GM23338 (cell line): Measurements from ENCODE around the gene CCNYL1. TPM values are rescaled to one million over a fixed set of nuclear protein-coding genes. Genes with fewer than 3 reads are reported as not detected.

ENCODE experiments used
- ATAC-seq: fragments of 200-7000 bp; cut with Tn5 transposase; 3 replicates; pipeline ENCODE4 v1.9.1; 2020
- DNase-seq: peaks from one replicate; pipeline ENCODE4 v3.0.0-alpha.2; 2015; ENCODE audit warnings: low spot score
- H2AFZ ChIP-seq: fragments of 200-600 bp; sonication (generic); 2 replicates; pipeline ENCODE4 v1.8.0; 2016; ENCODE audit warnings: antibody characterized with exemption, mild to moderate bottlenecking, moderate library complexity
- H3F3A ChIP-seq: fragments of 200-600 bp; sonication (generic); replicated peaks from 2 replicates; pipeline ENCODE4 v1.8.0; 2017; ENCODE audit warnings: antibody characterized with exemption, mixed run types, low read depth
- H3K27ac ChIP-seq: fragments of 200-600 bp; sonication (generic); 2 replicates; pipeline ENCODE4 v1.6.1; 2016; ENCODE audit warnings: low read depth
- H3K27me3 ChIP-seq: fragments of 200-600 bp; sonication (generic); 2 replicates; pipeline ENCODE4 v1.8.0; 2016; ENCODE audit warnings: mild to moderate bottlenecking, mixed run types, moderate library complexity; ENCODE audit not compliant: insufficient read depth
- H3K36me3 ChIP-seq: fragments of 200-600 bp; sonication (generic); 2 replicates; pipeline ENCODE4 v1.8.0; 2016; ENCODE audit warnings: mild to moderate bottlenecking; ENCODE audit not compliant: insufficient read depth
- H3K4me1 ChIP-seq: fragments of 200-600 bp; sonication (generic); 2 replicates; pipeline ENCODE4 v1.8.0; 2016; ENCODE audit warnings: mild to moderate bottlenecking, moderate library complexity; ENCODE audit not compliant: insufficient read depth
- H3K4me2 ChIP-seq: fragments of 200-600 bp; sonication (generic); 2 replicates; pipeline ENCODE4 v1.7.1; 2017; ENCODE audit warnings: mixed run types
- H3K4me3 ChIP-seq: fragments of 200-600 bp; sonication (generic); 2 replicates; pipeline ENCODE4 v1.6.1; 2016; ENCODE audit warnings: mixed run types
- H3K79me2 ChIP-seq: fragments of 200-600 bp; sonication (generic); replicated peaks from 2 replicates; pipeline ENCODE4 v1.8.0; 2017; ENCODE audit warnings: mild to moderate bottlenecking; ENCODE audit not compliant: insufficient read depth
- H3K9me2 ChIP-seq: fragments of 200-600 bp; sonication (generic); 2 replicates; pipeline ENCODE4 v1.8.0; 2017; ENCODE audit not compliant: insufficient read depth
- H4K20me1 ChIP-seq: fragments of 200-600 bp; sonication (generic); replicated peaks from 2 replicates; pipeline ENCODE4 v1.8.0; 2017; ENCODE audit warnings: mild to moderate bottlenecking; ENCODE audit not compliant: insufficient read depth
- H3K27ac Mint-ChIP-seq: 2 replicates; pipeline ENCODE4 v1.8.0; 2020; ENCODE audit warnings: inconsistent platforms, mild to moderate bottlenecking, moderate library complexity, mixed read lengths
- H3K27me3 Mint-ChIP-seq: 3 replicates; pipeline ENCODE4 v1.8.0; 2022; ENCODE audit warnings: low read depth, mild to moderate bottlenecking, moderate library complexity, mixed read lengths, inconsistent platforms; ENCODE audit not compliant: insufficient read depth, poor library complexity
- H3K36me3 Mint-ChIP-seq: 3 replicates; pipeline ENCODE4 v1.8.0; 2021; ENCODE audit warnings: low read depth, mild to moderate bottlenecking, inconsistent platforms, moderate library complexity, mixed read lengths
- H3K4me1 Mint-ChIP-seq: 3 replicates; pipeline ENCODE4 v1.8.0; 2020; ENCODE audit warnings: mild to moderate bottlenecking, inconsistent platforms, mixed read lengths
- H3K4me3 Mint-ChIP-seq: 3 replicates; pipeline ENCODE4 v1.8.0; 2021; ENCODE audit warnings: moderate library complexity, mild to moderate bottlenecking, inconsistent platforms, mixed read lengths
- H3K9me3 Mint-ChIP-seq: 3 replicates; pipeline ENCODE4 v1.8.0; 2020; ENCODE audit warnings: moderate library complexity, mild to moderate bottlenecking, inconsistent platforms, mixed read lengths
- CREB1 ChIP-seq: fragments of 250-450 bp; sonication (Bioruptor Pico); IDR thresholded peaks from 2 replicates; pipeline ENCODE4 v1.5.0; 2020; ENCODE audit warnings: low read depth, mild to moderate bottlenecking, moderate library complexity
- EZH2 ChIP-seq: fragments of 200-600 bp; sonication (generic); IDR thresholded peaks from one replicate; pipeline ENCODE4 v1.8.0; 2017; ENCODE audit warnings: antibody characterized with exemption, mild to moderate bottlenecking, low read depth; ENCODE audit not compliant: unreplicated experiment
- EZH2phosphoT487 ChIP-seq: fragments of 200-600 bp; sonication (generic); IDR thresholded peaks from one replicate; pipeline ENCODE4 v1.8.1; 2018; ENCODE audit warnings: antibody characterized with exemption; ENCODE audit not compliant: unreplicated experiment
- JUNB ChIP-seq: IDR thresholded peaks from one replicate; pipeline ENCODE4 v1.6.1; 2016; ENCODE audit warnings: antibody characterized with exemption; ENCODE audit not compliant: unreplicated experiment
- NANOG ChIP-seq: IDR thresholded peaks from 2 replicates; pipeline ENCODE4 v1.6.1; 2016; ENCODE audit warnings: antibody characterized with exemption, borderline replicate concordance
- POLR2AphosphoS5 ChIP-seq: IDR thresholded peaks from 2 replicates; pipeline ENCODE4 v1.6.1; 2016; ENCODE audit warnings: antibody characterized with exemption, low read depth
- STAT1 ChIP-seq: IDR thresholded peaks from one replicate; pipeline ENCODE4 v1.6.1; 2016; ENCODE audit warnings: antibody characterized with exemption; ENCODE audit not compliant: unreplicated experiment
- ZNF114 ChIP-seq: fragments of 250-450 bp; sonication (Bioruptor Pico); IDR thresholded peaks from 2 replicates; pipeline ENCODE4 v1.5.0; 2020; ENCODE audit warnings: mild to moderate bottlenecking, moderate library complexity
- ZNF331 ChIP-seq: fragments of 250-450 bp; sonication (Bioruptor Pico); IDR thresholded peaks from 2 replicates; pipeline ENCODE4 v1.5.0; 2020; ENCODE audit warnings: low read depth, mild to moderate bottlenecking, moderate library complexity
- polyA plus RNA-seq: library from polyadenylated mRNA; unstranded; fragments of >200 nt; fragmentation: Nextera tagmentation; extraction: Ambion mirVana; gene quantifications from 2 replicates; pipeline ENCODE4 v1.2.1, GENCODE V29; 2016
- total RNA-seq: library from RNA; depleted of rRNA; stranded (reverse); fragments of >200 nt; shearing (Covaris generic); gene quantifications from 2 replicates; pipeline ENCODE4 v1.2.3, GENCODE V29; 2014
- TF ChIP-seq, protein P1 (sequence below): fragments of 250-450 bp; sonication (Bioruptor Pico); IDR thresholded peaks from 2 replicates; pipeline ENCODE4 v1.5.0; 2020; ENCODE audit warnings: mild to moderate bottlenecking, moderate library complexity
- TF ChIP-seq, protein P2 (sequence below), 2 experiments: fragments of 200-600 bp in 1 of 2; sonication (generic) in 1 of 2; conservative IDR thresholded peaks; 2 replicates each; pipeline versions ENCODE4 v1.5.1 to v1.6.1; 2016 to 2017; ENCODE audit warnings: antibody characterized with exemption in 2 of 2, low read depth in 2 of 2, mild to moderate bottlenecking in 2 of 2, moderate library complexity in 1 of 2
- TF ChIP-seq, protein P3 (sequence below): IDR thresholded peaks from 2 replicates; pipeline ENCODE4 v1.6.1; 2016; ENCODE audit warnings: antibody characterized with exemption
- TF ChIP-seq, protein P4 (sequence below): IDR thresholded peaks from one replicate; pipeline ENCODE4 v1.6.1; 2018; ENCODE audit warnings: antibody characterized with exemption; ENCODE audit not compliant: unreplicated experiment

Gene CCNYL1
- total and polyA plus RNA-seq, 2 experiments from 2014 or later, result 19.6 to 32.1 TPM

DNA sequence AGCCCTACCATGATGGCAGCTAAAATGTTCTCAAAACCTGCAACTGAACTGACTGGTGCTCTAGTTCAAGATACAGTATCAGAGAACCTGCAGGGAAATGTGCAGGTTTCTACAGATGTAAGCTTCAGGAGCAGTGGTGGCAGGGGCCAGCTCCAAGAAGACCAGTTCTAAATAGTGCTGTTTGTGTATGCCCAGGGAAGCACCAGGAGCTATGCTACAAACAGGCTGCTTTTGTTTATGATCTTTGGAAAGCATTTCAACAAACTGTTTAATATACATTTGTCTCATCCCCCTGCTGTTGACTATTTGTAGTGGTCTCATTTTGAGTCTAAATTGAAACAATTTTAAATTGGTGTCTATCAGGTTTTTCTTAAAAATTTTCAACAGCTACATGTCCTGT lies 37.6 kb downstream of the CCNYL1 start:
- ATAC-seq, result no peak
- H3K27ac Mint-ChIP-seq, result no peak overlapping the region
- H3K36me3 ChIP-seq, result peaks cover 7% of the 10 kb centered on the region
- H3K27me3 Mint-ChIP-seq, result peaks cover 9% of the 10 kb centered on the region
- H2AFZ ChIP-seq, result no peak overlapping the region
- peaks cover 19% of the 10 kb centered on the region for H3K4me1 ChIP-seq
- no peak overlapping the region for H3K4me2 ChIP-seq
- H4K20me1 ChIP-seq, result no peaks in the 10 kb centered on the region
- no peaks in the 10 kb centered on the region for H3K27me3 ChIP-seq
- no peaks in the 10 kb centered on the region for H3K9me3 Mint-ChIP-seq
- no peak overlapping the region for H3K4me3 ChIP-seq
- peaks cover 32% of the 10 kb centered on the region for H3K36me3 Mint-ChIP-seq
- H3K4me1 Mint-ChIP-seq, result peaks cover 14% of the 10 kb centered on the region
- H3F3A ChIP-seq, result peaks cover 14% of the 10 kb centered on the region
- H3K4me3 Mint-ChIP-seq, result no peak overlapping the region
- H3K27ac ChIP-seq, result no peak overlapping the region
- H3K79me2 ChIP-seq, result no peaks in the 10 kb centered on the region
- no peak for TF ChIP-seq CREB1 (CRISPR knock-in tag)
- TF ChIP-seq, protein P1, sequence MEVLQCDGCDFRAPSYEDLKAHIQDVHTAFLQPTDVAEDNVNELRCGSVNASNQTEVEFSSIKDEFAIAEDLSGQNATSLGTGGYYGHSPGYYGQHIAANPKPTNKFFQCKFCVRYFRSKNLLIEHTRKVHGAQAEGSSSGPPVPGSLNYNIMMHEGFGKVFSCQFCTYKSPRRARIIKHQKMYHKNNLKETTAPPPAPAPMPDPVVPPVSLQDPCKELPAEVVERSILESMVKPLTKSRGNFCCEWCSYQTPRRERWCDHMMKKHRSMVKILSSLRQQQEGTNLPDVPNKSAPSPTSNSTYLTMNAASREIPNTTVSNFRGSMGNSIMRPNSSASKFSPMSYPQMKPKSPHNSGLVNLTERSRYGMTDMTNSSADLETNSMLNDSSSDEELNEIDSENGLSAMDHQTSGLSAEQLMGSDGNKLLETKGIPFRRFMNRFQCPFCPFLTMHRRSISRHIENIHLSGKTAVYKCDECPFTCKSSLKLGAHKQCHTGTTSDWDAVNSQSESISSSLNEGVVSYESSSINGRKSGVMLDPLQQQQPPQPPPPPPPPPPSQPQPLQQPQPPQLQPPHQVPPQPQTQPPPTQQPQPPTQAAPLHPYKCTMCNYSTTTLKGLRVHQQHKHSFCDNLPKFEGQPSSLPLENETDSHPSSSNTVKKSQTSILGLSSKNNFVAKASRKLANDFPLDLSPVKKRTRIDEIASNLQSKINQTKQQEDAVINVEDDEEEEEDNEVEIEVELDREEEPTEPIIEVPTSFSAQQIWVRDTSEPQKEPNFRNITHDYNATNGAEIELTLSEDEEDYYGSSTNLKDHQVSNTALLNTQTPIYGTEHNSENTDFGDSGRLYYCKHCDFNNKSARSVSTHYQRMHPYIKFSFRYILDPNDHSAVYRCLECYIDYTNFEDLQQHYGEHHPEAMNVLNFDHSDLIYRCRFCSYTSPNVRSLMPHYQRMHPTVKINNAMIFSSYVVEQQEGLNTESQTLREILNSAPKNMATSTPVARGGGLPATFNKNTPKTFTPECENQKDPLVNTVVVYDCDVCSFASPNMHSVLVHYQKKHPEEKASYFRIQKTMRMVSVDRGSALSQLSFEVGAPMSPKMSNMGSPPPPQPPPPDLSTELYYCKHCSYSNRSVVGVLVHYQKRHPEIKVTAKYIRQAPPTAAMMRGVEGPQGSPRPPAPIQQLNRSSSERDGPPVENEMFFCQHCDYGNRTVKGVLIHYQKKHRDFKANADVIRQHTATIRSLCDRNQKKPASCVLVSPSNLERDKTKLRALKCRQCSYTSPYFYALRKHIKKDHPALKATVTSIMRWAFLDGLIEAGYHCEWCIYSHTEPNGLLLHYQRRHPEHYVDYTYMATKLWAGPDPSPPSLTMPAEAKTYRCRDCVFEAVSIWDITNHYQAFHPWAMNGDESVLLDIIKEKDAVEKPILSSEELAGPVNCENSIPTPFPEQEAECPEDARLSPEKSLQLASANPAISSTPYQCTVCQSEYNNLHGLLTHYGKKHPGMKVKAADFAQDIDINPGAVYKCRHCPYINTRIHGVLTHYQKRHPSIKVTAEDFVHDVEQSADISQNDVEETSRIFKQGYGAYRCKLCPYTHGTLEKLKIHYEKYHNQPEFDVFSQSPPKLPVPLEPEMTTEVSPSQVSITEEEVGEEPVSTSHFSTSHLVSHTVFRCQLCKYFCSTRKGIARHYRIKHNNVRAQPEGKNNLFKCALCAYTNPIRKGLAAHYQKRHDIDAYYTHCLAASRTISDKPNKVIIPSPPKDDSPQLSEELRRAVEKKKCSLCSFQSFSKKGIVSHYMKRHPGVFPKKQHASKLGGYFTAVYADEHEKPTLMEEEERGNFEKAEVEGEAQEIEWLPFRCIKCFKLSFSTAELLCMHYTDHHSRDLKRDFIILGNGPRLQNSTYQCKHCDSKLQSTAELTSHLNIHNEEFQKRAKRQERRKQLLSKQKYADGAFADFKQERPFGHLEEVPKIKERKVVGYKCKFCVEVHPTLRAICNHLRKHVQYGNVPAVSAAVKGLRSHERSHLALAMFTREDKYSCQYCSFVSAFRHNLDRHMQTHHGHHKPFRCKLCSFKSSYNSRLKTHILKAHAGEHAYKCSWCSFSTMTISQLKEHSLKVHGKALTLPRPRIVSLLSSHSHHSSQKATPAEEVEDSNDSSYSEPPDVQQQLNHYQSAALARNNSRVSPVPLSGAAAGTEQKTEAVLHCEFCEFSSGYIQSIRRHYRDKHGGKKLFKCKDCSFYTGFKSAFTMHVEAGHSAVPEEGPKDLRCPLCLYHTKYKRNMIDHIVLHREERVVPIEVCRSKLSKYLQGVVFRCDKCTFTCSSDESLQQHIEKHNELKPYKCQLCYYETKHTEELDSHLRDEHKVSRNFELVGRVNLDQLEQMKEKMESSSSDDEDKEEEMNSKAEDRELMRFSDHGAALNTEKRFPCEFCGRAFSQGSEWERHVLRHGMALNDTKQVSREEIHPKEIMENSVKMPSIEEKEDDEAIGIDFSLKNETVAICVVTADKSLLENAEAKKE (CRISPR knock-in tag), result no peak
- TF ChIP-seq EZH2, result no peak
- TF ChIP-seq, protein P2, sequence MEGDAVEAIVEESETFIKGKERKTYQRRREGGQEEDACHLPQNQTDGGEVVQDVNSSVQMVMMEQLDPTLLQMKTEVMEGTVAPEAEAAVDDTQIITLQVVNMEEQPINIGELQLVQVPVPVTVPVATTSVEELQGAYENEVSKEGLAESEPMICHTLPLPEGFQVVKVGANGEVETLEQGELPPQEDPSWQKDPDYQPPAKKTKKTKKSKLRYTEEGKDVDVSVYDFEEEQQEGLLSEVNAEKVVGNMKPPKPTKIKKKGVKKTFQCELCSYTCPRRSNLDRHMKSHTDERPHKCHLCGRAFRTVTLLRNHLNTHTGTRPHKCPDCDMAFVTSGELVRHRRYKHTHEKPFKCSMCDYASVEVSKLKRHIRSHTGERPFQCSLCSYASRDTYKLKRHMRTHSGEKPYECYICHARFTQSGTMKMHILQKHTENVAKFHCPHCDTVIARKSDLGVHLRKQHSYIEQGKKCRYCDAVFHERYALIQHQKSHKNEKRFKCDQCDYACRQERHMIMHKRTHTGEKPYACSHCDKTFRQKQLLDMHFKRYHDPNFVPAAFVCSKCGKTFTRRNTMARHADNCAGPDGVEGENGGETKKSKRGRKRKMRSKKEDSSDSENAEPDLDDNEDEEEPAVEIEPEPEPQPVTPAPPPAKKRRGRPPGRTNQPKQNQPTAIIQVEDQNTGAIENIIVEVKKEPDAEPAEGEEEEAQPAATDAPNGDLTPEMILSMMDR (conservative IDR thresholded peaks at IDR 0.05; ENCODE audit: low read depth in 2 of 2), result no peak
- TF ChIP-seq NANOG, result no peak
- TF ChIP-seq EZH2phosphoT487, result no peak
- TF ChIP-seq ZNF331 (CRISPR knock-in tag), result no peak
- TF ChIP-seq, protein P3, sequence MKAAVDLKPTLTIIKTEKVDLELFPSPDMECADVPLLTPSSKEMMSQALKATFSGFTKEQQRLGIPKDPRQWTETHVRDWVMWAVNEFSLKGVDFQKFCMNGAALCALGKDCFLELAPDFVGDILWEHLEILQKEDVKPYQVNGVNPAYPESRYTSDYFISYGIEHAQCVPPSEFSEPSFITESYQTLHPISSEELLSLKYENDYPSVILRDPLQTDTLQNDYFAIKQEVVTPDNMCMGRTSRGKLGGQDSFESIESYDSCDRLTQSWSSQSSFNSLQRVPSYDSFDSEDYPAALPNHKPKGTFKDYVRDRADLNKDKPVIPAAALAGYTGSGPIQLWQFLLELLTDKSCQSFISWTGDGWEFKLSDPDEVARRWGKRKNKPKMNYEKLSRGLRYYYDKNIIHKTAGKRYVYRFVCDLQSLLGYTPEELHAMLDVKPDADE, result no peak
- TF ChIP-seq, protein P4, sequence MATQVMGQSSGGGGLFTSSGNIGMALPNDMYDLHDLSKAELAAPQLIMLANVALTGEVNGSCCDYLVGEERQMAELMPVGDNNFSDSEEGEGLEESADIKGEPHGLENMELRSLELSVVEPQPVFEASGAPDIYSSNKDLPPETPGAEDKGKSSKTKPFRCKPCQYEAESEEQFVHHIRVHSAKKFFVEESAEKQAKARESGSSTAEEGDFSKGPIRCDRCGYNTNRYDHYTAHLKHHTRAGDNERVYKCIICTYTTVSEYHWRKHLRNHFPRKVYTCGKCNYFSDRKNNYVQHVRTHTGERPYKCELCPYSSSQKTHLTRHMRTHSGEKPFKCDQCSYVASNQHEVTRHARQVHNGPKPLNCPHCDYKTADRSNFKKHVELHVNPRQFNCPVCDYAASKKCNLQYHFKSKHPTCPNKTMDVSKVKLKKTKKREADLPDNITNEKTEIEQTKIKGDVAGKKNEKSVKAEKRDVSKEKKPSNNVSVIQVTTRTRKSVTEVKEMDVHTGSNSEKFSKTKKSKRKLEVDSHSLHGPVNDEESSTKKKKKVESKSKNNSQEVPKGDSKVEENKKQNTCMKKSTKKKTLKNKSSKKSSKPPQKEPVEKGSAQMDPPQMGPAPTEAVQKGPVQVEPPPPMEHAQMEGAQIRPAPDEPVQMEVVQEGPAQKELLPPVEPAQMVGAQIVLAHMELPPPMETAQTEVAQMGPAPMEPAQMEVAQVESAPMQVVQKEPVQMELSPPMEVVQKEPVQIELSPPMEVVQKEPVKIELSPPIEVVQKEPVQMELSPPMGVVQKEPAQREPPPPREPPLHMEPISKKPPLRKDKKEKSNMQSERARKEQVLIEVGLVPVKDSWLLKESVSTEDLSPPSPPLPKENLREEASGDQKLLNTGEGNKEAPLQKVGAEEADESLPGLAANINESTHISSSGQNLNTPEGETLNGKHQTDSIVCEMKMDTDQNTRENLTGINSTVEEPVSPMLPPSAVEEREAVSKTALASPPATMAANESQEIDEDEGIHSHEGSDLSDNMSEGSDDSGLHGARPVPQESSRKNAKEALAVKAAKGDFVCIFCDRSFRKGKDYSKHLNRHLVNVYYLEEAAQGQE, result no peak
- TF ChIP-seq ZNF114 (CRISPR knock-in tag), result no peak
- TF ChIP-seq POLR2AphosphoS5, result no peak
- TF ChIP-seq STAT1, result no peak
- TF ChIP-seq JUNB, result no peak
- H3K9me2 ChIP-seq, result no peaks in the 10 kb centered on the region
- DNase-seq, result no peak
